Stimulated activated CD8-positive, alpha-beta memory T cell treated with anti-CD3 and anti-CD28 coated beads, Interleukin-4, amount 100 ng/mL, for 1 hour (primary cell): ENCODE measurements around the gene FOXA2.

Experiments used
- DNase-seq, 2 donors: peaks; one replicate each; pipeline ENCODE4 v3.0.0-alpha.2; 2020; ENCODE audit warnings: low read depth in 2 of 2, low spot score in 1 of 2

The FOXA2 gene

GRCh38 chr20:22542427-22542826 is 41.9 kb downstream of the FOXA2 start:
- no peak for DNase-seq

GRCh38 chr20:22540832-22541231 is 43.5 kb downstream of the FOXA2 start:
- DNase-seq = no peak

- no peak for DNase-seq
Observed at GRCh38 chr20:22536956-22537756, 47.2 kb downstream of the FOXA2 start.

- no peak for DNase-seq
Observed at GRCh38 chr20:22536141-22536828, 48.1 kb downstream of the FOXA2 start.

- DNase-seq = no peak
Observed at GRCh38 chr20:22535483-22535882, 48.9 kb downstream of the FOXA2 start.

GRCh38 chr20:22533823-22534751 is 50.3 kb downstream of the FOXA2 start:
- no peak for DNase-seq

GRCh38 chr20:22532598-22532997 is 51.8 kb downstream of the FOXA2 start:
- no peak for DNase-seq

- DNase-seq = no peak
Observed at GRCh38 chr20:22531756-22532155, 52.6 kb downstream of the FOXA2 start.

- no peak for DNase-seq
Observed at GRCh38 chr20:22531056-22531615, 53.2 kb downstream of the FOXA2 start.
